Upper lobe of right lung (tissue), 1 donor: ENCODE results near the gene TMEM51. TPM values are rescaled to one million over a fixed set of nuclear protein-coding genes. Genes with fewer than 3 reads are reported as not detected.

Source experiments
- ATAC-seq: fragments of 200-7000 bp; cut with Tn5 transposase; one replicate; pipeline ENCODE4 v1.9.1; 2020; ENCODE audit warnings: mild to moderate bottlenecking, moderate library complexity
- DNase-seq: peaks from one replicate; pipeline ENCODE4 v3.0.0-alpha.2; 2020
- H3K27ac ChIP-seq: fragments of 200-600 bp; one replicate; pipeline ENCODE4 v1.8.0; 2022
- H3K27me3 ChIP-seq: fragments of 200-600 bp; one replicate; pipeline ENCODE4 v1.8.0; 2022; ENCODE audit warnings: mild to moderate bottlenecking
- H3K36me3 ChIP-seq: fragments of 200-600 bp; one replicate; pipeline ENCODE4 v1.8.0; 2022
- H3K4me1 ChIP-seq: fragments of 200-600 bp; one replicate; pipeline ENCODE4 v1.8.0; 2022
- H3K4me3 ChIP-seq: fragments of 200-600 bp; one replicate; pipeline ENCODE4 v1.8.0; 2022; ENCODE audit warnings: mild to moderate bottlenecking
- H3K9me3 ChIP-seq: fragments of 200-600 bp; one replicate; pipeline ENCODE4 v1.8.0; 2022
- CTCF ChIP-seq: fragments of 200-600 bp; IDR thresholded peaks from one replicate; pipeline ENCODE4 v1.8.0; 2022; ENCODE audit warnings: antibody characterized with exemption
- intact Hi-C: fragments of 100-400 bp; cut with DNase I; formaldehyde crosslinking; loops from one replicate; pipeline ENCODE4 v1.11.0; 2022
- total RNA-seq: library from RNA; stranded (reverse); fragmentation: NEBNext Ultra II Directional; extraction: Animal tissue kit (Norgen Biotek cat#: 25700); gene quantifications from one replicate; pipeline ENCODE4 v1.2.1, GENCODE V29; 2021
- donor health status: DM: no; HTN: yes; CAD: no; lungs with severe emphysema.

Gene TMEM51
- total RNA-seq, 1 donor from 2014 or later = 14.7 TPM

- ATAC-seq = no peak
- no peaks in the 10 kb centered on the region for H3K9me3 ChIP-seq
- no peak for TF ChIP-seq CTCF
- peaks cover 23% of the 10 kb centered on the region for H3K4me1 ChIP-seq
- intact Hi-C loops = loop anchor here (10.0 kb wide), 1 partner anchor 116 kb away; no protein-coding TSS in a partner anchor
- no peaks in the 10 kb centered on the region for H3K27me3 ChIP-seq
- DNase-seq = no peak
- peak overlapping the region; percentile 34 for H3K27ac ChIP-seq
- H3K4me3 ChIP-seq = no peak overlapping the region
- H3K36me3 ChIP-seq = no peaks in the 10 kb centered on the region
Measured at GRCh38 chr1:15159166-15159555, 5.6 kb downstream of the TMEM51 start.

GRCh38 chr1:15160626-15161025 lies 7.1 kb downstream of the TMEM51 start:
- DNase-seq = no peak
- Histone ChIP-seq H3K27ac (no peak overlapping the region), H3K27me3 (no peaks in the 10 kb centered on the region), H3K36me3 (no peaks in the 10 kb centered on the region), H3K4me3 (no peak overlapping the region), H3K9me3 (no peaks in the 10 kb centered on the region), H3K4me1 (peaks cover 23% of the 10 kb centered on the region)
- TF ChIP-seq CTCF = no peak
- peak; percentile 38 for ATAC-seq
- intact Hi-C loops = no loop called here

GRCh38 chr1:15167386-15167785 lies 13.8 kb downstream of the TMEM51 start:
- Histone ChIP-seq H3K4me3 (no peak overlapping the region), H3K27me3 (no peaks in the 10 kb centered on the region), H3K4me1 (peaks cover 16% of the 10 kb centered on the region), H3K27ac (no peak overlapping the region), H3K36me3 (no peaks in the 10 kb centered on the region), H3K9me3 (no peaks in the 10 kb centered on the region)
- intact Hi-C loops = no loop called here
- ATAC-seq = no peak
- DNase-seq = no peak
- TF ChIP-seq CTCF = no peak

GRCh38 chr1:15168479-15168878 lies 14.9 kb downstream of the TMEM51 start:
- no peaks in the 10 kb centered on the region for H3K36me3 ChIP-seq
- peak overlapping the region; percentile 11 for H3K27ac ChIP-seq
- no peaks in the 10 kb centered on the region for H3K27me3 ChIP-seq
- intact Hi-C loops = no loop called here
- peaks cover 16% of the 10 kb centered on the region for H3K4me1 ChIP-seq
- ATAC-seq (peak; percentile 90), DNase-seq (peak; percentile 5)
- no peak overlapping the region for H3K4me3 ChIP-seq
- TF ChIP-seq CTCF = no peak
- no peaks in the 10 kb centered on the region for H3K9me3 ChIP-seq

GRCh38 chr1:15170071-15170470 lies 16.5 kb downstream of the TMEM51 start:
- Histone ChIP-seq H3K27ac (no peak overlapping the region), H3K4me3 (no peak overlapping the region), H3K4me1 (peaks cover 23% of the 10 kb centered on the region), H3K36me3 (no peaks in the 10 kb centered on the region), H3K27me3 (no peaks in the 10 kb centered on the region), H3K9me3 (no peaks in the 10 kb centered on the region)
- intact Hi-C loops = no loop called here
- ATAC-seq (no peak), DNase-seq (no peak)
- no peak for TF ChIP-seq CTCF

GRCh38 chr1:15171271-15171908 lies 17.8 kb downstream of the TMEM51 start:
- intact Hi-C loops = no loop called here
- DNase-seq = peak; percentile 55
- Histone ChIP-seq H3K27ac (no peak overlapping the region), H3K9me3 (no peaks in the 10 kb centered on the region), H3K4me1 (peaks cover 23% of the 10 kb centered on the region), H3K4me3 (no peak overlapping the region), H3K36me3 (no peaks in the 10 kb centered on the region), H3K27me3 (no peaks in the 10 kb centered on the region)
- no peak for TF ChIP-seq CTCF
- no peak for ATAC-seq
